ENCODE results near the gene RFX8. TPM values are rescaled to one million over a fixed set of nuclear protein-coding genes. Genes with fewer than 3 reads are reported as not detected.

RFX8 gene
- total and polyA plus RNA-seq, 2 donors (not counting 3 experiments of a cell fraction or from before 2014, with no cell fraction given), result 0.21 to 1.00 TPM

GRCh38 chr2:101361522-101361921 lies 113.4 kb downstream of the RFX8 start:
- H3K36me3 ChIP-seq (ENCODE audit: control insufficient read depth in 2 of 2, extremely low read depth in 1 of 2, insufficient read depth in 2 of 2, low read length in 2 of 2), result no peaks in the 10 kb centered on the region
- no peak overlapping the region for H3K4me2 ChIP-seq (ENCODE audit: insufficient read depth, low read length)
- FAIRE-seq (no peak), DNase-seq (ENCODE audit: low read depth, low spot score) (no peak)
- CTCF ChIA-PET, result interaction anchor here (1.0 to 2.6 kb wide), 6 partner anchors 11 to 58 kb away, joined by 3 to 13 read pairs (median 3); no protein-coding TSS in a partner anchor
- H3K27ac ChIP-seq (ENCODE audit: insufficient read depth, low read depth, low read length), result no peak overlapping the region
- H2AFZ ChIP-seq (ENCODE audit: low read depth, low read length), result no peak overlapping the region
- no peaks in the 10 kb centered on the region for H3K4me1 ChIP-seq (ENCODE audit: control insufficient read depth, extremely low read depth, insufficient read depth, low read length)
- H4K20me1 ChIP-seq (replicated peaks; ENCODE audit: control insufficient read depth, extremely low read depth, insufficient read depth, low read length), result no peaks in the 10 kb centered on the region
- H3K27me3 ChIP-seq (ENCODE audit: control insufficient read depth in 2 of 2, insufficient read depth in 2 of 2, low read length in 2 of 2), result peaks cover 12 to 20% of the 10 kb centered on the region in 2 experiments
- no peak for TF ChIP-seq FOS (IDR thresholded peaks at IDR 0.05; ENCODE audit: borderline replicate concordance, insufficient read depth, low read length)
- no peak for TF ChIP-seq MAX (IDR thresholded peaks at IDR 0.05; ENCODE audit: insufficient read depth, insufficient read length)
- TF ChIP-seq EZH2 (IDR thresholded peaks at IDR 0.05; ENCODE audit: borderline replicate concordance, low read depth, low read length, severe bottlenecking), result no peak
- no peak for TF ChIP-seq MYC (IDR thresholded peaks at IDR 0.05; ENCODE audit: low read depth, low read length)
- no peak for TF ChIP-seq GATA2 (IDR thresholded peaks at IDR 0.05; ENCODE audit: insufficient read depth, insufficient read length, low read depth, low read length)
- TF ChIP-seq JUN (IDR thresholded peaks at IDR 0.05; ENCODE audit: borderline replicate concordance, insufficient read depth, insufficient read length, low read depth), result no peak
- no peak for TF ChIP-seq POLR2AphosphoS5 (IDR thresholded peaks at IDR 0.05; ENCODE audit: insufficient read depth, low read depth, low read length)
- no peak for TF ChIP-seq POLR2A (IDR thresholded peaks at IDR 0.05; ENCODE audit: low read depth, low read length)
- no peak overlapping the region for H3K4me3 ChIP-seq (replicated peaks in 1 of 3; ENCODE audit: insufficient read depth in 1 of 3, low read depth in 1 of 3, low read length in 3 of 3)
- no peaks in the 10 kb centered on the region for H3K9me1 ChIP-seq (replicated peaks; ENCODE audit: control insufficient read depth, extremely low read depth, insufficient read depth, low read length)
- no TSS peak for BruUV-seq (replicated peaks)
- no peak overlapping the region for H3K9ac ChIP-seq (replicated peaks; ENCODE audit: extremely low read depth, insufficient read depth, low read length)
- intact Hi-C loops (cut with micrococcal nuclease), result no loop called here
- no peaks in the 10 kb centered on the region for H3K79me2 ChIP-seq (ENCODE audit: control insufficient read depth, insufficient read depth, low read length)
- dilution Hi-C loops (cut with MboI; ENCODE audit: extremely low pct_ligation_motif_present, low sequenced_read_pairs), result no loop called here
- POLR2A ChIA-PET, result no interaction called here
- no peaks in the 10 kb centered on the region for H3K9me3 ChIP-seq (replicated peaks; ENCODE audit: control insufficient read depth, insufficient read depth, low read length)

DNA sequence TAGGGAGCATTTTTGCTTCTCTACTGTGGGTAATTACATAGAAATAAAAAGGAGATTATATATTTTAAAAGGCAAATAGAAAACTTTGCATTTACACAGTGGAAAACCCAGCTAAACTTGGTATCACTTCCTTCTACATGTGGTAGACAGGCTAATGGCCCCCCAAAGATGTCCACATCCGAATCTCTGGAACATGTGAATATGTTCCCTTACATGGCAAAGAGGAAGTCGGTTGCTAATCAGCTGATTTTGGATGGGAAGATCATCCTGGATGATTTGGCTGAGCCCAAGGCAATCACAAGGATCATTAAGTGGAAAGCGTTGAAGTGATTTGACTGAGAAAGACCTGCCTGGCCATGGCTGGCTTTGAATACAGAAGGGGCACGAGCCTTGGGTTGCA lies 113.8 kb downstream of the RFX8 start:
- H3K9ac ChIP-seq (replicated peaks; ENCODE audit: extremely low read depth, insufficient read depth, low read length), result no peak overlapping the region
- no peaks in the 10 kb centered on the region for H4K20me1 ChIP-seq (replicated peaks; ENCODE audit: control insufficient read depth, extremely low read depth, insufficient read depth, low read length)
- no peak for TF ChIP-seq FOS (IDR thresholded peaks at IDR 0.05; ENCODE audit: borderline replicate concordance, insufficient read depth, low read length)
- no peak for TF ChIP-seq EZH2 (IDR thresholded peaks at IDR 0.05; ENCODE audit: borderline replicate concordance, low read depth, low read length, severe bottlenecking)
- no peak for TF ChIP-seq MAX (IDR thresholded peaks at IDR 0.05; ENCODE audit: insufficient read depth, insufficient read length)
- TF ChIP-seq GATA2 (IDR thresholded peaks at IDR 0.05; ENCODE audit: insufficient read depth, insufficient read length, low read depth, low read length), result no peak
- TF ChIP-seq JUN (IDR thresholded peaks at IDR 0.05; ENCODE audit: borderline replicate concordance, insufficient read depth, insufficient read length, low read depth), result no peak
- TF ChIP-seq POLR2AphosphoS5 (IDR thresholded peaks at IDR 0.05; ENCODE audit: insufficient read depth, low read depth, low read length), result no peak
- TF ChIP-seq POLR2A (IDR thresholded peaks at IDR 0.05; ENCODE audit: low read depth, low read length), result no peak
- H3K27me3 ChIP-seq (ENCODE audit: control insufficient read depth in 2 of 2, insufficient read depth in 2 of 2, low read length in 2 of 2), result peaks cover 12 to 20% of the 10 kb centered on the region in 2 experiments
- FAIRE-seq (no peak), DNase-seq (ENCODE audit: low read depth, low spot score) (no peak)
- H3K36me3 ChIP-seq (ENCODE audit: control insufficient read depth in 2 of 2, extremely low read depth in 1 of 2, insufficient read depth in 2 of 2, low read length in 2 of 2), result no peaks in the 10 kb centered on the region
- no peaks in the 10 kb centered on the region for H3K9me3 ChIP-seq (replicated peaks; ENCODE audit: control insufficient read depth, insufficient read depth, low read length)
- H3K9me1 ChIP-seq (replicated peaks; ENCODE audit: control insufficient read depth, extremely low read depth, insufficient read depth, low read length), result no peaks in the 10 kb centered on the region
- CTCF ChIA-PET, result interaction anchor here (1.0 to 2.6 kb wide), 3 partner anchors 19 to 58 kb away, joined by 3 to 13 read pairs (median 3); no protein-coding TSS in a partner anchor
- no peak overlapping the region for H3K4me2 ChIP-seq (ENCODE audit: insufficient read depth, low read length)
- BruUV-seq (replicated peaks), result no TSS peak
- H3K27ac ChIP-seq (ENCODE audit: insufficient read depth, low read depth, low read length), result no peak overlapping the region
- H3K79me2 ChIP-seq (ENCODE audit: control insufficient read depth, insufficient read depth, low read length), result no peaks in the 10 kb centered on the region
- POLR2A ChIA-PET, result no interaction called here
- no peak overlapping the region for H3K4me3 ChIP-seq (replicated peaks in 1 of 3; ENCODE audit: insufficient read depth in 1 of 3, low read depth in 1 of 3, low read length in 3 of 3)
- dilution Hi-C loops (cut with MboI; ENCODE audit: extremely low pct_ligation_motif_present, low sequenced_read_pairs), result no loop called here
- intact Hi-C loops (cut with micrococcal nuclease), result no loop called here
- no peak overlapping the region for H2AFZ ChIP-seq (ENCODE audit: low read depth, low read length)
- no peaks in the 10 kb centered on the region for H3K4me1 ChIP-seq (ENCODE audit: control insufficient read depth, extremely low read depth, insufficient read depth, low read length)

Data from endothelial cell of umbilical vein (primary cell).